UCSD-AML1 (cell line): ENCODE data around the gene STAG2.

Source experiments
- DNase-seq: peaks from one replicate; lab custom pipeline; 2025; ENCODE audit not compliant: unreplicated experiment; lab: John Stamatoyannopoulos, UW

STAG2 gene

DNA sequence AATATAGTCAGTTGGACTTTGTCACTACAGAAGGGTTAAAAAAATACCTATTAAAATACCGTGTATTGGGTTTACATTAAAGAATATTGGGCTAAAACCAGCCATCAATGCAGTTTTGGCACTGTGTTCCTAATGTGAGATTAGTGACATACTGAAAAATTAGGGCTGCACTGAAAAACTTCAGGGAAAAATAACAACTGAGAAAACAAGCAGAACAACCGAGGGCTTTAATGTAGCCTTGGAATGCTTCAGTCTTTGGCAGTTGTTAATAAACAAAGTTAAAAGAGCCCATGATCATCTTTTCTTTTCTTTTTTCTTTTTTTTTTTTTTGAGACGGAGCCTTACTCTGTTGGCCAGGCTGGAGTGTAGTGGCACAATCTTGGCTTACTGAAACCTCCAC, 12.4 kb downstream of the STAG2 start:
- no peak for DNase-seq

DNA sequence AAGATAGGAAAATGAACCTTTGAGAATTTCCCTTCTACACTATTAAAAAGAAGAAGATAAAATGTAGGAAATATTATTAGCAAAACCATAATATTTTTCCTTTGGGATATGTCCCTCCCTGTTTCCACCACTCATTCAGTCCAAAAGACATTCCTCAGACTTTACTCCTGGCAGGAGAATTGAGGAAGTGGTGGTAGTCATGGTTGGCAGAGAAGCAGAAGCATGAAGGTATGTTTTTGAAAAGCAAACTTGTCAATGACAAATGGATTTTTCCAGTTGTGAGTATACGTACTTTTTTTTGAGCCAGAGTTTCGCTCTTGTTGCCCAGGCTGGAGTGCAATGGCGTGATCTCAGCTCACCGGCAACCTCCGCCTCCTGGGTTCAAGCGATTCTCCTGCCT, 13.7 kb downstream of the STAG2 start:
- DNase-seq = no peak

DNA sequence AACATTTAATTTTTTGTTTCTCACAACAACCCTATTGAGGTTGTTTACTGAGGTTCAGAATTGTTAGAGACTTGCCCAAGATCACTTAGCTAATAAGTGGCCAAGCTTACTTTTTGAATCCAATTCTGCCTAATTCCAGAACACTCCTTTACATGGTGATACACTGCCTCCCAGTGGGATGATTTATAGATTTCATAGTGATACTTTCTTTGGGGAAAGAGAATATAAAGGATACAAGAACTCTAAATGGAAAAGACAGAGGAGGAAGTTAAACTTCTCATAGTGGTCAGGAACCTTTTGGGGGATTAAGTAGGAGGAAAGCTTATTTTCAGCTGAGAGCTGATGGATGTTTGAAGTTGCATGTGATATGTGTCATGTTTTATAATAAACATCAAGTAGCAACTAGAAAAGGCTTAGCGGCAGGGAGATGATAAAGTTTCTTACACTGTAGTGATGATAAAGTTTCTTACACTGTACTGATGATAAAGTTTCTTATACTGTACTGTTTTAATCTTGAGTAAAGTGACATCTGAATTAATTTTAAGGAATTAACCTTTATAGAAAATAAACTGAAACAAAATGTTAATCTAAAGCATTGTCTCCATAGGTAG, 15.3 kb downstream of the STAG2 start:
- no peak for DNase-seq

DNA sequence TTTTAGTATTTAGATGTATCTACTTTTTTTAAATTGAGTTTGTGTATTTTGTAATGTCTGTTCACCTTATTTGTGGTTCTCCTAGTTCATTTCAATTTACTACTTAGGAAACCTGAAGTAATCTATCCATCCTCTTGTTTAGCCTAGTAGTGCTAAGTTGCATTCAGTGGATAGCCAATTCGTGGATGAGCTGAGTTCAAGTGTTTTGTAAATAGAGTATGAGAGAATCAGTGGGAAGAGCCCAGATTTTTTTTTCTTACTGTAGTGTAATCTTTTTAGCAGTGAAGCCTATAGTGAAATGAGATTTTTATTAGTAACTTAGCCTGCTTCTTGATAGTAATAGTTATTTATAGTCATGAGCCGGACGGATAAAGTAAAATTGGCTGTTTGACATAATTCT, 21.7 kb downstream of the STAG2 start:
- DNase-seq = no peak

DNA sequence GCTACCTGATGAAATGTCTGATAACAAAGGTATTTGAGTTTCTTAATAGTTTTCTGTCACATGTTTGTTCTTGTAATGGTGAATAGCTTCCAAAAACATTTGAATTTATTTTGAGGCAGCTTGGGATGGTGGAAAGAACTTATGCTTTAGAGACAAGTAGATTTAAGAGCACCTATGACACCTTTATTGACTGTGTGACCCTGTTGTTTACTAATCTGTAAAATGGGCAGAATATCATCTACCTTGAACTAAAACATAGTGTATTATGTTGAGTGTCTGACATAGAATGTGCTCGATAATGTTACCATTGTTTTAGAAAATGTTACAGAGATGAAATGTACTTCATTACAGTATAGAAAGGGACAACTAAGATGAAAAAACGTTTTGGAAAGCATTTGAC, 24.9 kb downstream of the STAG2 start:
- DNase-seq = no peak

DNA sequence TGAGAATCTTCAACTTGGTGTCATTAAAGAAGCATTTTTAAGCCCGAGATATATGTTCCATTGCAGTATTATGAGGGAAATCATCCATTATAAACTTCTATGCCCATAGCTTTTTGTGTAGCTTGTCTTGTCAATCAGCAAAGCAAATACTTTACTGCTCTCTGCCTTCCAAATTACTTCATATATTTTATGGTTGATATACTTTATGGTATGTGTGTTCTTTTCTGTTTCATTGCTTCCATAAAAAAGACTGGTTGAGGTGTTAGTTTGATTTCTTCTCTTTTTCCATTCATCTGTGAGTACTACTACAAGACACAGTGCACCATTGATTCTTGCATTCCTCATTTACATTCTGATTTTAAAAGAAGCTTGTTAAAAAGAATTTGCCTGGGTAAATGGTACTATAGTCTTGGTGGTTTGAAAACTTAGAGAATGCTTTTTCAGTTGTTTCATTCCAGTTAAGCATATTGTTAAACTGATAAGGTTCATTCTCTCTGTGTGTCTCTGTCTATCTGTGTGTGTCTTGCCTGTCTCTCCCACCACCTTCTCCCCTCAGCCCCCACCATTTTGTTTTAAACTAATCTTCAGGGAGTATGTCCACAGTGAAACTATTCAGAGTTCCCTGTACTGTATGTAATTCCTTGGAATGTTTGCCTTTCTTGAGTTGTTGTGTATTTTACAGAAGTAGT, 27.1 kb downstream of the STAG2 start:
- no peak for DNase-seq

DNA sequence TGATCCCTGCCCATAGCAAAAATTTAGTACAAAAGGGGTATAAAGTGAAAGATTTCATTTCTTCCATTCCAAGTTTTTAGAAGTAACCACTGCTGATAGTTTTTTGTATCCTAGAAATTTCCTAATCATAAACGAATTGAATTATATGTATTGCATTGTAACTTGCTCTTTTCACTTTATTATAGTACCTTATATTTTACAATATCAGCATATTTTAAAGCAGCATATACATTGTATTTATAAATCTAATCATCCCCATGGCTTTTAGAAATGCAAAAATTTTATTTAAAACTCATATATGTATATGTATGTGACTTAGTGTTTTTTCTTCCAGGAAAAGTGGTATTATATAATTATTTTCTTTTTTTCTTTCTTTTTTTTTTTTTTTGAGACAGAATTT, 27.7 kb downstream of the STAG2 start:
- DNase-seq = no peak

DNA sequence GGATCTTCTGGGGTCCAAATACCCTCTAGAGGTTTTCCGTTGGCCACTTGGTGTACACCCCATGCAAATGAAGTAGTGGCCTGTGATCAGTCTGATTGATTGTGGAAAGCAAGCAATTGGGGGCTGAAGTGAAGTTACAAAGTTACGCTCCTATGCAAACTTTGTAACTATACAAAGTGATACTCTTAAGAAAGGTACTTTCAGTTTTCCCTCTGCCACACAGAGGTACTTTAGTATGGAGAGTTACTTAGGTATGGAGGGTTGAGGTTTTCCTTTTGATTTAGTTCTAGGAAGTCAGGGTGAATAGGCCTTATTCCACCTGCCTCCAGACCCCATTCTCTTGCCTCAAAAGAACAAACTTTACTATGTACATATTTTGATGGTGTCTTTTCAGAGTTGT, 28.7 kb downstream of the STAG2 start:
- DNase-seq = no peak

DNA sequence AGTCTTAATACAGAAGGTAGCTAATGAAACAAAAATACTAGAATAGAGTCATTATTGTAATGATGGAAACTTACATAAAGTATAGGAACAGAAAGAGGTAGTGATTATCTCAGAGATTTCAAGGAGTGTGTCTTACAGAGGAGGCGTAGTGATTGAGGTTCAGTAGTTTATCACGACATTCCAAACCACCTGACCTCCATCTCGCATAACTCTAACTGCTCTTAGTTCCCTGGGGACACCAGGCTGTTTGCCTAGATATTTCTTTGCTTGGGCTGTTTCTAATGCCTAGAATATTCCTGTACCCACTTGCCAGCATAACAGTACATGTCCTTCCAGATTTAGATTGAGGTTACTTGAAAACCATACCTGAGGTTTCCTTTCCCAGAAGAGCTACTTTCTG, 29.1 kb downstream of the STAG2 start:
- no peak for DNase-seq

DNA sequence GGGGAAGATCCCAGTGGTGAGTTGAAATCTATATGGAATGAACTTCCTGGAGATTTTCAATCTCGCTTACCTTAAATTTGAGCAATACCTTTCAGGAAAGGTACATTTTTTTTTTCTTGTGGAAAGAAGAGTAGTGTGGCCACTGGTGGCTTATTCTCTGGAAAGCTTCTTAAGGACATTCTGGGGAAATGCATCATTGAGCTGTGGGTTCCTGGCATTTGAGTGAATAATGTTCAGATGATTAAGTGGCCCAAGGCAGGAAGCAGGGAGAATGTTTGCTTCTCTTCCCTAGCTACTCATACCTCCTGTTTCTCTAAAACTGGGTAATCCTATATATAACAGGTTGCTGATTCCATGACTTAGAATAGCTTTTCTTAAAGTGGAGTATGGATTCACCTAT, 31.8 kb downstream of the STAG2 start:
- DNase-seq = no peak

DNA sequence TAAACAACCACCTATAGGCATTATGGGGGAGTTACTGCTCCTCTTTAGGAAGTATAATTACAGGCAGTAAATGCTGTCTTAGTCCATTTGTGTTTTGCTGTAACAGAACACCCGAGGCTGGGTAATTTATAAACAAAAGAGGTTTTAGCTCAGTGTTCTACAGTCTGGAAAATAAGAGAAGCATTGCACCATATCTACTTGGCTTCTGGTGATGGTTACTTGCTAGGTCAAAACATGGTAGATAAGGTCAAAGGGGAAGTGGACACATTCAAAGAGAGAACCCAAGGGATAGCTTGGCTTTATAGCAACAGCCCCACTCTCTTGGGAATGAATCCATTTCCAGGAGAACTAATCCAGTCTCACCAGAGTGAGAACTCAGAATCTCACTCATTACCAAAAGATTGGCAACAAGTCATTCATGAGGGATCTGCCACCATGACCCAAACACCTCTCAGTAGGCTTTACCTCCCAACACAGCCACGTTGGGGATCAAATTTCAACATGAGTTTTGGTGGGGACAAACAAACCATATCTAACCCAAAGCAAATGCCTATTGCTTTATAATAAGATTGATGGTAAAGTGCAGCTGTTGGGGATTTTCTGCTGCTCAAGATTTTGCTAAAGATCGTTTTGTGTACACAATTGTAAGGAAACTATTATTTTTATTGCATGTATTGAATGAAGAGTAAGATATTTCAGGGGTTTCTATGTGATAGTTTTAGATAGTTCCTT, 32.6 kb downstream of the STAG2 start:
- DNase-seq = no peak

DNA sequence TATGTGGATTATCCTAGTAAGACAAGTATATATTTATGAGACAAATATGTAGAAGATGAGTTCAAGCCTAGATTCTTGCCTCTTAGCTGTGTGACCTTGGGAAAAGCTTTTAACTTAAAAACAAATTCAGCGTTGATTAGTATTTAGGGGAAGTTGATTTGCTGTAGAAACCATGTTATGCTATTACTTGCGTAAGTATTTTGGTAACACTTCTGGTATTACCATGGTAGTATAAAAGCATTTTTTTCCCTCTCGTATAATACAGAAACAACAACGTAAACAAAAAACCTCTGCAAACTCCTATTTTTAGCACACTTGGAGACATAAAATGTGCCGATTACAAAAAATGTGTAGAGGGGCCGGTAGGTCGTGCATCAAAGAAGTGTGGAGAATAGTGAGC, 33.2 kb downstream of the STAG2 start:
- no peak for DNase-seq

DNA sequence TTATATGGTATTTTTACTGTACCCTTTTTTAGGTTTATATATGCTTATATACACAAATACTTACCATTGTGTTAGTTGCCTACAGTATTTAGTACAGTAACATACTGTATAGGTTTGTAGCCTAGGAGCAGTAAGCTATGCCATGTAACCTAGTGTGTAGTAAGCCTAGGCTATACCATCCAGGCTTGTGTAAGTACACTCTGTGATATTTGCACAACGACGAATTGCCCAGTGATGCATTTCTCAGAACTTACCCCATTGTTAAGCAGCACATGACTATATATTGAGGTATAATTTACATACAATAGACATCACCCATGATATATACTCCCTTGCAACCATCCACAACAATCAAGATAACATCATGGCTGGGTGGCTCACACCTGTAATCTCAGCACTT, 40.1 kb downstream of the STAG2 start:
- no peak for DNase-seq

DNA sequence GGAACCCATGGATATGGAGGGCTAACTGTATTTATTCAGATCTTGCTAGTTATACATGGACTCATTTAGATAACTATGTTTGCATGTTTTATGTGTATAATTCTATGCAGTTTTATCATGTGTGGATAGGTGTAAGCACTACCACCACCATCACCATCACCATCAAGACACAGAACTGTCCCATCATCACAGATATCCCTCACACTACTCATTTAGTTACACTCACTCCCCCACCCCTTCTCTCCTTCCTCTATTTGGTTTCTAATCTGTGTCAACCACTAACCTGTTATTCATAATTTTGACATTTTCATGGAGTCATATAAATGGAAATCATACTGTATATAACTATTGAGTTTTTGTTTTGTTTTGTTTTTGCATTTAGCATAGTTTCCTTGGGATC, 43.7 kb downstream of the STAG2 start:
- DNase-seq = no peak

DNA sequence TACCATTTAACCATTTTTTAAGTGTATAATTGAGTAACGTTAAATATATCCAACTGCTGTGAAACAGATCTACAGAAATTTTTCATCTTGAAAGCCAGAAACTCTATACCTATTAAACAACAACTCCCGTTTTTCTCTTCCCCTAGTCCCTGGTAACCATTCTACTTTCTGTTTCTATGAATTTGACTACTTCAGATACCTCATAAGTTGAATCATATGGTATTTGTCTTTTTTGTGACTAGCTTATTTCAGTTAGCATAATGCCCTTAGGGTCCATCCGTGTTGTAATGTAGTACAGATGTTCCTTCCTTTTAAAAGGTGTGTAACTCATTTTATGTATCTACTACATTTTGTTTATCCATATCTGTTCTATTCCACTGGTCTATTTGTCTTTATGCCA, 48.7 kb downstream of the STAG2 start:
- DNase-seq = no peak

DNA sequence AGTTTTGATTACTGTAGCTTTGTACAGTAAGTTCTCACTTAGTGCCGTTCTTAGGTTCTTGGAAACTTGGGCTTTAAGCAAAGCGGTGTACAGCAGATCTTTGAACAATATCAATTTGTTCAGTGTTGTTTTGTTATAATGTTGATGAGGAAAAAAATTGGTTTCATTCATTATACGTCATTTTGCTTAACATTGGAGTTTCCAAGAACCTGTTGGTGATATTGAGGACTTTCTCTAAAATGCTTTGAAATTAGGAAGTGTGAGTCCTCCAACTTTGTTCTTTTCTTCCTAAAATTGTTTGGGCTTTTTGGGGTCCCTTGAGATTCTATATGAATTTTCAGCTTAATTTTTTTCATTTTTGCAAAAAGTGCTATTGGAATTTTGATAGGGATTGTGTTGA, 49.1 kb downstream of the STAG2 start:
- no peak for DNase-seq

DNA sequence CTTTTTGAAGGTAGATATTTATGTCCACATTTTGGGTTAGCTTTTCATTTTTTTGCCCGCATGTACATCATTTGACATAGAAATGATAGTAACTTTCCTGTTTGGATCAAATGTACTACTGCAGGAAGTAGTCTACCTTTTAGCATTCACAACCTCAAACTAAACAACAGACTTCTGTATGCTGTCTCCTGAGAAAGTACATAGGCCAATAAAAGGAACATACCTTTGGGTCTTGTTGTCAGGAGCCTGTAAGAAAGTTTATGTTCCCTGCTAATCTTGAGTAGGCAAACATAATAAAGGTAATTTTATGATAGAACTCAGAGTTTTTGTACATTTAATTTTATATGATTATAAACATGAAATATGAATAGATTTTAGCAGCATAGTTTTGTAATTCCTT, 54.2 kb downstream of the STAG2 start:
- no peak for DNase-seq

DNA sequence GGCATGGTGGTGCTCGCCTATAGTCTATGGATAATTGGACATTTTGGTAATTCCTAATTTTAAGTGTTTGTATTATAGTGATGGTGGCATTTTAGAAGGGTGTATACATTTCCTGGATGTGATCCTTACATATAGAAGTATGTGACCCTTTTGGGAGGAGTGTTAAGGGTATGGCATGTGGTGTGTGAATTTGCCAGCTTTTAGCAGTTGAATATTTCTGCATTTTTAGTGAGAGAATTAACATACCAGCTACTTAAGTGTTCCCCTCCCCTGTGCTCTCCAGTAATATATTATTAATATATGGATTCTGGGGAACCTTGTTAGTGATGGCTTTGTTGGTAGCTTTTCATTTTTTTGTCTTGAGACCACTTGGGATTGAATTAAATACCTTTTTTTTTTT, 55.3 kb downstream of the STAG2 start:
- no peak for DNase-seq

DNA sequence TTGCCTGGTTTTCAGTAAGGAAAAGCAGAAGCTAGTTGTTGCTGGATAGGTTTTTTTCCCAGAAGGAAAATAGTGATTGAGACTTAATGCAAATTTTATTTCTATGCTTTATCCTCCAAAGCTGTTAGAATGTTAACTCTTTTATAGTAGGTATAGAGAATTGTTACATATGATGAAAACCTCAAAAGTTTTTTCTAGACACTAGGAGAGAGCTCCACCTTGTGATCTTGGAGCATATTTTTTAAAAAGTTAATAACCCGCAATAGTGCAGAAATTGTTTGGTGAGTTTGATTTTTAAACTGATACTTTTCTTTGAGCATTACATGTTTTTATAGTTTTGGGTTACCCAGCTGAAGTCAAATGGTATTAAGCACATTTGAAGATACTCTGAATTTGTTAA, 56.5 kb downstream of the STAG2 start:
- no peak for DNase-seq

DNA sequence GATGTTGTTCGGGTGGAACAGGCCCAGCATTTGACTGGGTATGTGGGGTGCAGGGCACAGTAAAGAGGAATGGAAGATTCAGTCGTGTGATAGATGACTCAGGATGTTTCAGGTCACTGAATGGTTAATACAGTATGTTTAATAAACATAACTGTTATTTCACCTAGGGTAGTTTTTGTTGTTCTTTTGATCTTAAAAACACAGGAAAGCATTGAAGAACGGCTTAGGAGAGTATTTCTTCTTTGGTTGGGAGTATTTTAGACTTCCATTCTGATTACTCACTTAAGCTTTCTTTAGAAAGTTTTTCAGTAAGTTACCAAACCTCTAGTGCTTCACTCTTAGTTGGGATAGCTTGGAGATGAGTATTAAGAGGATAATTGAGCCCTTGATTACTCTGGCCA, 62.3 kb downstream of the STAG2 start:
- DNase-seq = no peak

DNA sequence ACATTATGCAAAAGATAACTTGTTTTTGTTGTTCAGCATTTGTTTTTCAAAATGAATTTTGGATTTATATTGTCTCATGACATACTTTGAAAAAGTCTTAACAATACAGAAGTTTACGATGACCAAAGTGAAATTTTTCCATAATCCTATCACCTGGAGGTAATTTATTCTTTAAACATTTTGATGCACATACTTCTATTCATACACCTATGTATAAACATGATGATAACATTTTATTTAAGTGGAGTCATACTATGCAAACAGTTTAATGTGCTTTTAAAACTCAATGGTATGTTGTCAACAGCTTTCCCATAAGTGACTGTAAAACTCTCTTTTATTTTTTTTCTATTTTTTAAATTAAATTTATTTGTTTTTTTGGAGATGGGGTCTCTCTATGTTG, 65.0 kb downstream of the STAG2 start:
- no peak for DNase-seq

DNA sequence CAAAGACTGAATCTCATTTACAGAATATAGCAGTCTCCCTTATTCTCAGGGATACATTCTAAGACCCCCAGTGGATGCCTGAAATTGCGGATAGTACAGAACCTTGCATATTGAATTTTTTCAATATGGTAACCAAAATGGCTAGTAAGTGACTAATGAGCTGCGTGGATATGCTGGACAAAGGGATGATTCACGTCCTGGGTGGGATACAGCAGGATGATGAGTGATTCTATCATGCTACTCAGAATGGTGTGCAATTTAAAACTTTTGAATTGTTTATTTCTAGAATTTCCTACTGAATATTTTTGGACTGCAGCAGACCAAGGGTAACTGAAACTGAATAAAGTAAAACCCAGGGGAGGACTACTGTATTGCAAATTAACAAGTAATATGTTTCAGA, 66.7 kb downstream of the STAG2 start:
- no peak for DNase-seq

DNA sequence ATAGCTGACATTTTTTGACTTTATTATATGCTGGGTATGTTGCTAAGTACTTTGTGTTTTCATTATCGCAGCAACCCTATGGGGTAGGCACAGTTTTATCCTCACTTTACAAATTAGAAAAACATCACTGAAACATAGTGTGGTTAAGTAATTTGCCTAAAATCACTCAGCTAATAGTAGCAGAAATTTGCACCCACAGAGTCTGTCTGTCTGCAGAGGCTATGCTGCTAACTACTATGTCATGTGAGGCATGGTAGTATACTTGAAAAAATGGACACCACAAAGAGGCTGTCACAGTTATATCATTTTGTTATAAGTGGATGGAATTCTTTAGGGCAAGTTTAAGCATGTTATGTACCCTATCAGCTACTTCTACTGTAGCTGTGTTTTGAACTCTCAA, 69.0 kb downstream of the STAG2 start:
- no peak for DNase-seq
